Measurements from ENCODE around the gene ZRANB3. TPM values are rescaled to one million over a fixed set of nuclear protein-coding genes. Genes with fewer than 3 reads are reported as not detected.

The ZRANB3 gene
- total and polyA plus RNA-seq, 2 of the 13 experiments (the other 11 are each of a cell fraction or from before 2014, with no cell fraction given), result 5.8 to 25.2 TPM

DNA sequence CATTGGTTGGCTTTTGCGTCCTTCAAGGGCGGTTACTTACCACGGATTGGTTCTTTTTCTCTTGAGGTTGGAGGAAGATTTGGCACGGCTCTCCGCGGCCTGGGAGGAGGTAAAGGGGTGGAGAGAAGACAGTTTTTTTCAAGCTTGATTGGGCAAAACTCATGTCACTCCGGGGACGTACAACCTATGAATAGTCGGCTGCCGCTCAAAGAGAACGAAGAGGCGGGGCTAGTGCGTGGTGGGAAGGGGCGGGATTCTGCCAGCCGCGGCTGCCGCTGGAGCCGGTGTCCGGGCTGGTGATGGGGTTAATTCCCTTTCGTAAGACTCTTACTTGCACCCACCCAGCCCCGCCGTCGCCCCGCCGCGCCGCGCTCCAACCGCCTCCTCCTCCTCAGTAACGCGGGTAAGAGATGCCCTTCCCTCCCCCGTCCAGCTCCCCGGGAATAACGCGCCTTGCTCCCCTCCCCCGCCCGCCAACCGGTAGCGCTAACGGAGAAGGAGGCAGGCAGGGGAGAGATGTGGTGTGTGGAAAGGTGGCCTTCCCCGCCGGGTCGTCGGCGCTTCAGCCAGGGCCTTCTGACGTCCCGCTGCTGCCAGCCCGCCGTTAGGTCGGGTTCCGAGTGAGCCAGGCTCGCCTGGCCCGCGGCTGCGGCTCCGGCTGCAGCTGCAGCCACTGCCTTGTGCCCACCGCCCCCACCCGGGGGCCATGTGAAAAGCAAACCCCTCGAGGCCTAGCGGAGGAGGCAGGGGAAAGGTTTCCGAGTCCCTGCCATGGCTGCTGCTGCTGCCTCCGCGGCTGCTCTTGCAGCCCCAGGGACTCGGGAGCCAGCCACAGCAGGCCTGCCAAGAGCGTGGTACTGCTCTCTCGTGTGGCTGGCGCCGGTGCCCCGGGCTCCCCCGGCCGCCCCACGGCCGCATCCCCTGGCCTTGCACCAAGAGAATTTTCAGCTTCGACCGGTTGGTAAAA, 496 bp upstream of the ZRANB3 start, which contains the start of gene R3HDM1 (continued):
- TF ChIP-seq, protein P1, sequence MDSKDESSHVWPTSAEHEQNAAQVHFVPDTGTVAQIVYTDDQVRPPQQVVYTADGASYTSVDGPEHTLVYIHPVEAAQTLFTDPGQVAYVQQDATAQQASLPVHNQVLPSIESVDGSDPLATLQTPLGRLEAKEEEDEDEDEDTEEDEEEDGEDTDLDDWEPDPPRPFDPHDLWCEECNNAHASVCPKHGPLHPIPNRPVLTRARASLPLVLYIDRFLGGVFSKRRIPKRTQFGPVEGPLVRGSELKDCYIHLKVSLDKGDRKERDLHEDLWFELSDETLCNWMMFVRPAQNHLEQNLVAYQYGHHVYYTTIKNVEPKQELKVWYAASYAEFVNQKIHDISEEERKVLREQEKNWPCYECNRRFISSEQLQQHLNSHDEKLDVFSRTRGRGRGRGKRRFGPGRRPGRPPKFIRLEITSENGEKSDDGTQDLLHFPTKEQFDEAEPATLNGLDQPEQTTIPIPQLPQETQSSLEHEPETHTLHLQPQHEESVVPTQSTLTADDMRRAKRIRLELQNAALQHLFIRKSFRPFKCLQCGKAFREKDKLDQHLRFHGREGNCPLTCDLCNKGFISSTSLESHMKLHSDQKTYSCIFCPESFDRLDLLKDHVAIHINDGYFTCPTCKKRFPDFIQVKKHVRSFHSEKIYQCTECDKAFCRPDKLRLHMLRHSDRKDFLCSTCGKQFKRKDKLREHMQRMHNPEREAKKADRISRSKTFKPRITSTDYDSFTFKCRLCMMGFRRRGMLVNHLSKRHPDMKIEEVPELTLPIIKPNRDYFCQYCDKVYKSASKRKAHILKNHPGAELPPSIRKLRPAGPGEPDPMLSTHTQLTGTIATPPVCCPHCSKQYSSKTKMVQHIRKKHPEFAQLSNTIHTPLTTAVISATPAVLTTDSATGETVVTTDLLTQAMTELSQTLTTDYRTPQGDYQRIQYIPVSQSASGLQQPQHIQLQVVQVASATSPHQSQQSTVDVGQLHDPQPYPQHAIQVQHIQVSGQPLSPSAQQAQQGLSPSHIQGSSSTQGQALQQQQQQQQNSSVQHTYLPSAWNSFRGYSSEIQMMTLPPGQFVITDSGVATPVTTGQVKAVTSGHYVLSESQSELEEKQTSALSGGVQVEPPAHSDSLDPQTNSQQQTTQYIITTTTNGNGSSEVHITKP (CRISPR knock-in tag; IDR thresholded peaks at IDR 0.05; ENCODE audit: low read depth), result no peak
- no peak for TF ChIP-seq U2AF2 (IDR thresholded peaks at IDR 0.05; ENCODE audit: low read depth, low read length)
- 0 out of 2 replicates have a peak, but pooled peaks have one; percentile 43 for TF ChIP-seq KLF12 (CRISPR knock-in tag; IDR thresholded peaks at IDR 0.05; ENCODE audit: borderline replicate concordance)
- TF ChIP-seq TSC22D2 (CRISPR knock-in tag; IDR thresholded peaks at IDR 0.05; ENCODE audit: borderline replicate concordance), result no peak
- TF ChIP-seq ZNF570 (CRISPR knock-in tag; IDR thresholded peaks at IDR 0.05; ENCODE audit: borderline replicate concordance), result 0 out of 2 replicates have a peak, but pooled peaks have one; percentile 21
- TF ChIP-seq, protein P2, sequence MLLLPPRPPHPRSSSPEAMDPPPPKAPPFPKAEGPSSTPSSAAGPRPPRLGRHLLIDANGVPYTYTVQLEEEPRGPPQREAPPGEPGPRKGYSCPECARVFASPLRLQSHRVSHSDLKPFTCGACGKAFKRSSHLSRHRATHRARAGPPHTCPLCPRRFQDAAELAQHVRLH (CRISPR knock-in tag; IDR thresholded peaks at IDR 0.05; ENCODE audit: borderline replicate concordance, low read depth), result no peak; the same call in 1 of the 2 replicates
- peak; percentile 51; the same call in 1 of the 2 replicates for TF ChIP-seq ISL2 (CRISPR knock-in tag; IDR thresholded peaks at IDR 0.05)
- peak; percentile 58 for TF ChIP-seq ZNF781 (CRISPR knock-in tag; IDR thresholded peaks at IDR 0.05; ENCODE audit: borderline replicate concordance, not compliant biosample characterization)
- TF ChIP-seq, protein P3, sequence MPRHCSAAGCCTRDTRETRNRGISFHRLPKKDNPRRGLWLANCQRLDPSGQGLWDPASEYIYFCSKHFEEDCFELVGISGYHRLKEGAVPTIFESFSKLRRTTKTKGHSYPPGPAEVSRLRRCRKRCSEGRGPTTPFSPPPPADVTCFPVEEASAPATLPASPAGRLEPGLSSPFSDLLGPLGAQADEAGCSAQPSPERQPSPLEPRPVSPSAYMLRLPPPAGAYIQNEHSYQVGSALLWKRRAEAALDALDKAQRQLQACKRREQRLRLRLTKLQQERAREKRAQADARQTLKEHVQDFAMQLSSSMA (CRISPR knock-in tag; IDR thresholded peaks at IDR 0.05), result peak; percentile 7; the same call in 1 of the 2 replicates
- no peak for TF ChIP-seq NBN (conservative IDR thresholded peaks at IDR 0.05)
- no peak for TF ChIP-seq ZNF878 (CRISPR knock-in tag; IDR thresholded peaks at IDR 0.05)
- TF ChIP-seq ZNF12 (CRISPR knock-in tag; IDR thresholded peaks at IDR 0.05), result peak; percentile 9; the same call in 1 of the 2 replicates
- TF ChIP-seq, protein P4, sequence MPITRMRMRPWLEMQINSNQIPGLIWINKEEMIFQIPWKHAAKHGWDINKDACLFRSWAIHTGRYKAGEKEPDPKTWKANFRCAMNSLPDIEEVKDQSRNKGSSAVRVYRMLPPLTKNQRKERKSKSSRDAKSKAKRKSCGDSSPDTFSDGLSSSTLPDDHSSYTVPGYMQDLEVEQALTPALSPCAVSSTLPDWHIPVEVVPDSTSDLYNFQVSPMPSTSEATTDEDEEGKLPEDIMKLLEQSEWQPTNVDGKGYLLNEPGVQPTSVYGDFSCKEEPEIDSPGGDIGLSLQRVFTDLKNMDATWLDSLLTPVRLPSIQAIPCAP (CRISPR knock-in tag; IDR thresholded peaks at IDR 0.05; ENCODE audit: low read depth), result 0 out of 2 replicates have a peak, but pooled peaks have one; percentile 52
- TF ChIP-seq ZSCAN25 (CRISPR knock-in tag; IDR thresholded peaks at IDR 0.05), result no peak
- TF ChIP-seq, protein P5, sequence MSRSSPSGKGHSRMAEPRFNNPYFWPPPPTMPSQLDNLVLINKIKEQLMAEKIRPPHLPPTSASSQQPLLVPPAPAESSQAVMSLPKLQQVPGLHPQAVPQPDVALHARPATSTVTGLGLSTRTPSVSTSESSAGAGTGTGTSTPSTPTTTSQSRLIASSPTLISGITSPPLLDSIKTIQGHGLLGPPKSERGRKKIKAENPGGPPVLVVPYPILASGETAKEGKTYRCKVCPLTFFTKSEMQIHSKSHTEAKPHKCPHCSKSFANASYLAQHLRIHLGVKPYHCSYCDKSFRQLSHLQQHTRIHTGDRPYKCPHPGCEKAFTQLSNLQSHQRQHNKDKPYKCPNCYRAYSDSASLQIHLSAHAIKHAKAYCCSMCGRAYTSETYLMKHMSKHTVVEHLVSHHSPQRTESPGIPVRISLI (CRISPR knock-in tag; IDR thresholded peaks at IDR 0.05; ENCODE audit: borderline replicate concordance), result peak; percentile 36; the same call in 1 of the 2 replicates
- TF ChIP-seq RXRA (CRISPR knock-in tag; IDR thresholded peaks at IDR 0.05), result peak; percentile 77; the same call in 1 of the 2 replicates
- peak; percentile 86; the same call in 1 of the 2 replicates for TF ChIP-seq ZNF160 (CRISPR knock-in tag; IDR thresholded peaks at IDR 0.05)
- peak; percentile 62 for TF ChIP-seq YY1 (IDR thresholded peaks at IDR 0.05; ENCODE audit: insufficient read depth, insufficient replicate concordance, low read depth, low read length)
- TF ChIP-seq MAF1 (CRISPR knock-in tag; IDR thresholded peaks at IDR 0.05; ENCODE audit: borderline replicate concordance), result peak; percentile 43; the same call in 1 of the 2 replicates
- peak; percentile 57 for TF ChIP-seq STAG1 (CRISPR knock-in tag; IDR thresholded peaks at IDR 0.05)
- TF ChIP-seq HMG20A (CRISPR knock-in tag; IDR thresholded peaks at IDR 0.05; ENCODE audit: borderline replicate concordance), result no peak

Data from HepG2 (cell line).